AG08395 (cell line): ENCODE data around the gene B4GALT6.
A peak's percentile ranks its signal among the peaks of the same experiment; 100 is the strongest.

Source experiments
- DNase-seq: peaks from one replicate; pipeline ENCODE4 v3.0.0; 2012; ENCODE audit warnings: mixed read lengths, low spot score

The B4GALT6 gene

GRCh38 chr18:31595121-31595771 is 89.1 kb downstream of the B4GALT6 start:
- DNase-seq = no peak

- no peak for DNase-seq
Measured at GRCh38 chr18:31592506-31593157, 91.7 kb downstream of the B4GALT6 start.

GRCh38 chr18:31591628-31592027 is 92.8 kb downstream of the B4GALT6 start, which contains the start of gene TTR:
TTR (plus strand) TSS chr18:31591877; CDS start chr18:31591903, 26 bp downstream.
- no peak for DNase-seq

GRCh38 chr18:31591113-31591512 is 93.3 kb downstream of the B4GALT6 start:
- no peak for DNase-seq

GRCh38 chr18:31590570-31590969 is 93.8 kb downstream of the B4GALT6 start:
- DNase-seq = no peak

GRCh38 chr18:31587529-31587928 is 96.9 kb downstream of the B4GALT6 start:
- DNase-seq = no peak

GRCh38 chr18:31586616-31587015 is 97.8 kb downstream of the B4GALT6 start:
- no peak for DNase-seq

- DNase-seq = no peak
Measured at GRCh38 chr18:31585991-31586390, 98.4 kb downstream of the B4GALT6 start.

GRCh38 chr18:31583185-31583854 is 101.1 kb downstream of the B4GALT6 start:
- no peak for DNase-seq

GRCh38 chr18:31581498-31582197 is 102.7 kb downstream of the B4GALT6 start:
- DNase-seq = peak; percentile 14

- DNase-seq = no peak
Measured at GRCh38 chr18:31579375-31579774, 105.0 kb downstream of the B4GALT6 start.

- no peak for DNase-seq
Measured at GRCh38 chr18:31578126-31578525, 106.3 kb downstream of the B4GALT6 start.

GRCh38 chr18:31577195-31577594 is 107.2 kb downstream of the B4GALT6 start:
- DNase-seq = no peak

GRCh38 chr18:31576670-31577069 is 107.7 kb downstream of the B4GALT6 start:
- DNase-seq = no peak

GRCh38 chr18:31575515-31576257 is 108.7 kb downstream of the B4GALT6 start:
- no peak for DNase-seq

GRCh38 chr18:31574359-31574758 is 110.0 kb downstream of the B4GALT6 start:
- DNase-seq = no peak
